ENCODE data around the gene THOC1. TPM values are rescaled to one million over a fixed set of nuclear protein-coding genes. Genes with fewer than 3 reads are reported as not detected.
A peak's percentile ranks its signal among the peaks of the same experiment; 100 is the strongest.

THOC1 gene
- total RNA-seq, 2 donors from 2014 or later, result 76.6 to 111 TPM

GRCh38 chr18:267380-267687 lies 513 bp downstream of the THOC1 start:
- Mint-ChIP-seq H3K9me3 (no peaks in the 10 kb centered on the region), H3K27ac (peak overlapping the region; percentile 100), H3K27me3 (ENCODE audit: low read depth) (no peaks in the 10 kb centered on the region), H3K4me1 (ENCODE audit: low read depth) (peaks cover 28% of the 10 kb centered on the region), H3K36me3 (ENCODE audit: insufficient read depth in 2 of 2) (peaks cover 11% of the 10 kb centered on the region in 2 donors), H3K4me3 (peak overlapping the region; percentile 84 to 100)
- ATAC-seq (replicated peaks in 1 of 2) (no peak), DNase-seq (no peak)

- no peak overlapping the region for H3K4me3 Mint-ChIP-seq
- H3K36me3 Mint-ChIP-seq (ENCODE audit: insufficient read depth in 2 of 2), result peaks cover 17 to 29% of the 10 kb centered on the region in 2 donors
- DNase-seq, result no peak
- no peaks in the 10 kb centered on the region for H3K27me3 Mint-ChIP-seq (ENCODE audit: low read depth)
- H3K9me3 Mint-ChIP-seq, result no peaks in the 10 kb centered on the region
- ATAC-seq (replicated peaks in 1 of 2), result no peak
- H3K4me1 Mint-ChIP-seq (ENCODE audit: low read depth), result peaks cover 16% of the 10 kb centered on the region
- H3K27ac Mint-ChIP-seq, result no peak overlapping the region
Measured at GRCh38 chr18:261398-262073, 6.3 kb downstream of the THOC1 start.

- Mint-ChIP-seq H3K9me3 (no peaks in the 10 kb centered on the region), H3K27me3 (ENCODE audit: low read depth) (no peaks in the 10 kb centered on the region), H3K4me3 (no peak overlapping the region), H3K4me1 (ENCODE audit: low read depth) (peaks cover 10% of the 10 kb centered on the region), H3K36me3 (ENCODE audit: insufficient read depth in 2 of 2) (peaks cover 19 to 36% of the 10 kb centered on the region in 2 donors), H3K27ac (no peak overlapping the region)
- ATAC-seq (replicated peaks in 1 of 2) (no peak), DNase-seq (no peak)
Measured at GRCh38 chr18:260547-260946, 7.3 kb downstream of the THOC1 start.

DNA sequence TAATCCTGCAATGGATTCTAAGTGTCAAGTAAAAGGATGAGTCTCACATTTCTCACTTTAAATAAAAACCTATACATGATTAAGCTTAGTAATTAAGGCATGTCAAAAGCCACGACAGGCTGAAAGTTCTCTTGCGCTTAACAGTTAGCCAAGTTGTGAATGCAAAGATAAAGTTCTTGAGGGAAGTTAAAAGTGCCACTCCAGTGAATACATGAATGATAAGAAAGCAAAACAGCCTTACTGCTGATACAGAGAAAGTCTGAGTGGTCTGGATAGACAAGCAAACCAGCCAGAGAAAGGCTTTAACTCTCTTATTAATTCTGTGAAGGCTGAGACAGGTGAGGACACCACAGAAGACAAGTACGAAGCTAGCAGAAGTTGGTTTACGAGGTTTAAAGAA lies 12.7 kb downstream of the THOC1 start:
- H3K4me1 Mint-ChIP-seq (ENCODE audit: low read depth), result peaks cover 5% of the 10 kb centered on the region
- H3K36me3 Mint-ChIP-seq (ENCODE audit: insufficient read depth in 2 of 2), result peaks cover 21 to 41% of the 10 kb centered on the region in 2 donors
- no peaks in the 10 kb centered on the region for H3K9me3 Mint-ChIP-seq
- ATAC-seq (replicated peaks in 1 of 2) (no peak), DNase-seq (no peak)
- no peak overlapping the region for H3K4me3 Mint-ChIP-seq
- H3K27ac Mint-ChIP-seq, result no peak overlapping the region
- no peaks in the 10 kb centered on the region for H3K27me3 Mint-ChIP-seq (ENCODE audit: low read depth)

DNA sequence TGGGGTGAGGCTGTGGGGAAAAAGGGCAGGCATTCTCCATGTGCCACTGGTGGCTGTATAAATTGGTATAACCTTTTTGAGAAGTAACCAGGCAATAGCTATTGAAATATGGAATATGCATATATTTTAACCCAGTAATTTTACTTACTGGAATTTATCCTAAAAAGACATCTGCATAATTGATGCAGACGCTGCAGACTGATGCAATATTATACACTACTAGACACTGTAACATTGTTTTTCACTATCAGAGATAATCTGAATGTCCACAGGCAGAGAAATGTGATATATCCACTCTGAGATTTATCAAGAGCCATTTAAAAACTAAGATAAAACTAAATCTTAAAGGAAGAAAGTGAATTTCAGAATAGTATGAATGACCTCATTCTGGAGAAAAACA lies 14.7 kb downstream of the THOC1 start:
- H3K4me1 Mint-ChIP-seq (ENCODE audit: low read depth), result peaks cover 2% of the 10 kb centered on the region
- H3K9me3 Mint-ChIP-seq, result no peaks in the 10 kb centered on the region
- H3K4me3 Mint-ChIP-seq, result no peak overlapping the region
- no peak for ATAC-seq (replicated peaks in 1 of 2)
- peaks cover 18 to 44% of the 10 kb centered on the region in 2 donors for H3K36me3 Mint-ChIP-seq (ENCODE audit: insufficient read depth in 2 of 2)
- H3K27ac Mint-ChIP-seq, result no peak overlapping the region
- no peaks in the 10 kb centered on the region for H3K27me3 Mint-ChIP-seq (ENCODE audit: low read depth)
- DNase-seq, result no peak

DNA sequence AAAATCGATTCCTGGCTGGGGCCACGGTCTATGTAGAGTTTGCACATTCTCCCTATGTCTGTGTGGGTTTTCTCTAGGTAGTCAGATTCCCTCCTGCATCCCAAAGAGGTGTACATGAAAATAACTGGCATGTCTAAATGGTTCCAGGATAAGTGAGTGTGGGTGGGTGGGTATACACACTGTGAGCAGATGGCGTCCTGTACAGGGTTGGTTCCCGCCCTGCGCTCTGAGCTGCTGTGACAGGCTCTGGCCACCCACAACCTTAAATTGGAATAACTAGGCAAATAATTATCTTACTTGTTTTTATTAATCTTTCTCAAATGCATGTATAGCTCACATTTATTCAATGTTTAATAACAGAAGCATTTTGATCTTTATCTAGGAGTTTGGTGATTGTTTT lies 16.3 kb downstream of the THOC1 start:
- no peaks in the 10 kb centered on the region for H3K4me1 Mint-ChIP-seq (ENCODE audit: low read depth)
- ATAC-seq (replicated peaks in 1 of 2) (no peak), DNase-seq (no peak)
- H3K36me3 Mint-ChIP-seq (ENCODE audit: insufficient read depth in 2 of 2), result peaks cover 14 to 37% of the 10 kb centered on the region in 2 donors
- no peak overlapping the region for H3K4me3 Mint-ChIP-seq
- no peaks in the 10 kb centered on the region for H3K9me3 Mint-ChIP-seq
- H3K27me3 Mint-ChIP-seq (ENCODE audit: low read depth), result no peaks in the 10 kb centered on the region
- H3K27ac Mint-ChIP-seq, result peak overlapping the region; percentile 24

DNA sequence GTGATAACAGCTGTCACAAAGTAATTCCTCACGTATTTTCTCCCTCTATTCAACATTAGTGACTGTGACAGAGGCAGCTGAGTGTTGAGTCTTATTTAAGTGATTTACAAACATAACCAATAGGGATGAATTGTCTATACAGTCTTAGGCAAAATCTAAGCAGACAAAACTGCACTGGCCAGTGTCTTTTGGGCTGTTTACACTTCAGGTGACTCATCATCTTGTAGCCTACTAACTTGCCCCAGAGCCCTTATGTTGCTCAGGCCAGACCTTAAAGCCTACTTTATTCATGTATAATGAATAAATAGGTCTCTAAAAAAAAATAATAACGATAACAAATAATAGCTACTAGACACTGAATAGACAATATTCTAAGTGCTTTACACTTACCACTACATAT lies 17.2 kb downstream of the THOC1 start:
- Mint-ChIP-seq H3K4me3 (no peak overlapping the region), H3K27ac (no peak overlapping the region), H3K9me3 (no peaks in the 10 kb centered on the region), H3K36me3 (ENCODE audit: insufficient read depth in 2 of 2) (peaks cover 10 to 34% of the 10 kb centered on the region in 2 donors), H3K4me1 (ENCODE audit: low read depth) (no peaks in the 10 kb centered on the region), H3K27me3 (ENCODE audit: low read depth) (no peaks in the 10 kb centered on the region)
- DNase-seq, result no peak
- ATAC-seq (replicated peaks in 1 of 2), result no peak

- ATAC-seq (replicated peaks in 1 of 2) (no peak), DNase-seq (no peak)
- no peaks in the 10 kb centered on the region for H3K9me3 Mint-ChIP-seq
- H3K27ac Mint-ChIP-seq, result no peak overlapping the region
- no peaks in the 10 kb centered on the region for H3K4me1 Mint-ChIP-seq (ENCODE audit: low read depth)
- peaks cover 18 to 43% of the 10 kb centered on the region in 2 donors for H3K36me3 Mint-ChIP-seq (ENCODE audit: insufficient read depth in 2 of 2)
- H3K27me3 Mint-ChIP-seq (ENCODE audit: low read depth), result no peaks in the 10 kb centered on the region
- H3K4me3 Mint-ChIP-seq, result no peak overlapping the region
Measured at GRCh38 chr18:248053-248452, 19.8 kb downstream of the THOC1 start.

DNA sequence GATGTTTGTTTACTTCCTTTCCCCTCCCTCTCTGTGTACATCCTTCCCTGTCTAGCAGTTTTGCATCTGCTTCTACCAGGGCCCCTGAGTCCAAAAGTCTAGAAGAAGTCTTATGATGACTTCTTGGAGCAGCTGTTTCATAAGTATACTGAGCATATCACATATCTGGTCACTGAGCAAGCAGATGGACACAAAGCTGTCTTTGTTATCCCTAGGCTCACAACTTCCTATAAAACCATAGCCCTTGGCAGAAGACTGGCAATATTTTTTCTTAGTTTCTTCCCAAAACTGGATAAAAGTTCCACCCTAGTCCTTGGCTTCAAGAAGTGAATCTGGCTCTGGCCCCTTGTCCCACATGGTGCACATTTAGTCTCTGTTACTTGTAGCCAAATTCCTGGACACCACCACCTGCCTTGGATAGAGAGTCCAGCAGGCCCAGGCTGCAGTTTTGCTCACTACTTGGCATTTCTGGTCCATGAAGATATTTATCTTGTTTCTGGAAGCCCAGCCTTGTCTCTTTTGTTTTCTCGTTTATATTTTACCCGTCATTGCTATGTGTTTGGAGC lies 22.5 kb downstream of the THOC1 start:
- ATAC-seq (replicated peaks in 1 of 2) (no peak), DNase-seq (no peak)
- H3K27me3 Mint-ChIP-seq (ENCODE audit: low read depth), result no peaks in the 10 kb centered on the region
- H3K36me3 Mint-ChIP-seq (ENCODE audit: insufficient read depth in 2 of 2), result peaks cover 13 to 32% of the 10 kb centered on the region in 2 donors
- no peaks in the 10 kb centered on the region for H3K4me1 Mint-ChIP-seq (ENCODE audit: low read depth)
- H3K27ac Mint-ChIP-seq, result peak overlapping the region; percentile 45
- H3K9me3 Mint-ChIP-seq, result no peaks in the 10 kb centered on the region
- no peak overlapping the region for H3K4me3 Mint-ChIP-seq

GRCh38 chr18:240175-240574 lies 27.7 kb downstream of the THOC1 start:
- no peaks in the 10 kb centered on the region for H3K4me1 Mint-ChIP-seq (ENCODE audit: low read depth)
- H3K9me3 Mint-ChIP-seq, result no peaks in the 10 kb centered on the region
- peaks cover 9 to 17% of the 10 kb centered on the region in 2 donors for H3K36me3 Mint-ChIP-seq (ENCODE audit: insufficient read depth in 2 of 2)
- no peak for DNase-seq
- ATAC-seq (replicated peaks in 1 of 2), result no peak
- no peak overlapping the region for H3K4me3 Mint-ChIP-seq
- H3K27ac Mint-ChIP-seq, result no peak overlapping the region
- H3K27me3 Mint-ChIP-seq (ENCODE audit: low read depth), result no peaks in the 10 kb centered on the region

- H3K4me1 Mint-ChIP-seq (ENCODE audit: low read depth), result no peaks in the 10 kb centered on the region
- H3K4me3 Mint-ChIP-seq, result no peak overlapping the region
- ATAC-seq (replicated peaks in 1 of 2) (no peak), DNase-seq (no peak)
- H3K27me3 Mint-ChIP-seq (ENCODE audit: low read depth), result no peaks in the 10 kb centered on the region
- H3K9me3 Mint-ChIP-seq, result no peaks in the 10 kb centered on the region
- no peak overlapping the region for H3K27ac Mint-ChIP-seq
- peaks cover 7 to 16% of the 10 kb centered on the region in 2 donors for H3K36me3 Mint-ChIP-seq (ENCODE audit: insufficient read depth in 2 of 2)
Measured at GRCh38 chr18:231563-231962, 36.3 kb downstream of the THOC1 start.

GRCh38 chr18:228586-228985 lies 39.3 kb downstream of the THOC1 start:
- H3K27me3 Mint-ChIP-seq (ENCODE audit: low read depth), result no peaks in the 10 kb centered on the region
- no peak overlapping the region for H3K4me3 Mint-ChIP-seq
- no peak overlapping the region for H3K27ac Mint-ChIP-seq
- H3K4me1 Mint-ChIP-seq (ENCODE audit: low read depth), result no peaks in the 10 kb centered on the region
- H3K9me3 Mint-ChIP-seq, result no peaks in the 10 kb centered on the region
- DNase-seq, result no peak
- H3K36me3 Mint-ChIP-seq (ENCODE audit: insufficient read depth in 2 of 2), result peaks cover 7 to 13% of the 10 kb centered on the region in 2 donors
- no peak for ATAC-seq (replicated peaks in 1 of 2)

DNA sequence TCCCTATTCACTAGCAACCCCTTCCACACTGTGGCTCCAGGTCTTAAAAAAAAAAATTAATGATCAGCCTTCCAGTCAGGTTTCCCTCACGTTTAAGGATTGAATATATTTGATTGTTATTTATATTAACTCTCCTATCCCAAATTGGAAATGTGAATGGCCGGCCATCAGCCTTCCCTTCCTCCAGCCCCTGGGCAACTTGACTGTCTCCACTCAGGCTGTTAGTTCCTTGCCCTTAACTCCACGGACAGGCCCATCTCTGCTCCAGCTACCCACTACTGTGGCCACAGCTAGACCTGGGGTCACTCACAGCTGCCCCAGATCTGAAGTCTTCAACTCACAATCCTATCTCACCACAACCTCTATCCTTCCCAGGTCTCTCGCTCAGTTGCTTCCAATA lies 39.9 kb downstream of the THOC1 start:
- H3K9me3 Mint-ChIP-seq, result no peaks in the 10 kb centered on the region
- no peaks in the 10 kb centered on the region for H3K4me1 Mint-ChIP-seq (ENCODE audit: low read depth)
- DNase-seq, result no peak
- H3K4me3 Mint-ChIP-seq, result no peak overlapping the region
- H3K36me3 Mint-ChIP-seq (ENCODE audit: insufficient read depth in 2 of 2), result peaks cover 7 to 16% of the 10 kb centered on the region in 2 donors
- H3K27ac Mint-ChIP-seq, result no peak overlapping the region
- H3K27me3 Mint-ChIP-seq (ENCODE audit: low read depth), result no peaks in the 10 kb centered on the region
- no peak for ATAC-seq (replicated peaks in 1 of 2)

DNA sequence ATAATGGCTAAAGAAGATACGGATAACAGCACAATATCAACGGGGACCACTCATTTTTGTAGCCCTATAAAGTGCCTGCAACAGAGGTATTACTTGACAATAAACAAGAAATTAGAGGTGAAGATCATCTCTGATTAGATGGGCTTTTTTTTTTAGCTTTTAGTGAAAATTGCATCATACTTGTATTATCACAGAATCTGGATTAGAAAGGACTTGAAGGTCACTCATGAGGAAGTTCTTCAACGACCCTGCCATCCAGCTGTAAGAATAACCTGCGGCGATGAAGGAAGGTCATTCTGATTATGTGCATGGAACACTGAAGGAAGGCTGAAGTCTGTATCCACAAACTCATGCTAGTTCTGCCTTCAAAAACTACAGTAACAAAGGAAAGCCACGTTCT lies 40.5 kb downstream of the THOC1 start:
- no peak overlapping the region for H3K27ac Mint-ChIP-seq
- DNase-seq (no peak), ATAC-seq (replicated peaks in 1 of 2) (no peak)
- no peak overlapping the region for H3K4me3 Mint-ChIP-seq
- H3K4me1 Mint-ChIP-seq (ENCODE audit: low read depth), result no peaks in the 10 kb centered on the region
- no peaks in the 10 kb centered on the region for H3K9me3 Mint-ChIP-seq
- H3K36me3 Mint-ChIP-seq (ENCODE audit: insufficient read depth in 2 of 2), result peaks cover 7 to 17% of the 10 kb centered on the region in 2 donors
- H3K27me3 Mint-ChIP-seq (ENCODE audit: low read depth), result no peaks in the 10 kb centered on the region

All from activated T-cell treated with anti-CD3 and anti-CD28 coated beads, Interleukin-2, amount 50 U/mL, for 72 hours (primary cell).